HG03457 (cell line): ENCODE results near the gene KIAA1549.

ENCODE experiments used
- ATAC-seq: cut with Tn5 transposase; IDR thresholded peaks from one replicate; pipeline ENCODE4 v1.9.1; 2021; ENCODE audit warnings: moderate number of reproducible peaks; ENCODE audit not compliant: unreplicated experiment

KIAA1549 gene

DNA sequence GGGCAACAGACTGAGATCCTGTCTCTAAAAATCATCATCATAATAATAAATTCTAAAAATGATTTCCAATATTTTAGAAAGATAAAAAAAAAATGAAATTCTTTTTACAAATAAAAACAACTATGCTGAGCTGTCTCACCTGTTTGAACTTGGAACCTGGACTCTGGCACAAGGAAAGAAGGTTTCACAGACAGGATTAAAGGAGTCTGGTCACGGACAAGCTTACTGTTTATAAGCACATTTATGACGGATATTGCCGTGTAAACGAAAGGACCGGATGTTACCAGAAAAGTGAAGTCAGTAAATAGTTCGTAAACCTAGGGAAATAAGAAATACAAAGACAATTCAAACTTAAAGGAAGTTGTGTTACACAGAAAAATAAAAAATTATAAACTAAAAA, 70.2 kb downstream of the KIAA1549 start:
- ATAC-seq = no peak

DNA sequence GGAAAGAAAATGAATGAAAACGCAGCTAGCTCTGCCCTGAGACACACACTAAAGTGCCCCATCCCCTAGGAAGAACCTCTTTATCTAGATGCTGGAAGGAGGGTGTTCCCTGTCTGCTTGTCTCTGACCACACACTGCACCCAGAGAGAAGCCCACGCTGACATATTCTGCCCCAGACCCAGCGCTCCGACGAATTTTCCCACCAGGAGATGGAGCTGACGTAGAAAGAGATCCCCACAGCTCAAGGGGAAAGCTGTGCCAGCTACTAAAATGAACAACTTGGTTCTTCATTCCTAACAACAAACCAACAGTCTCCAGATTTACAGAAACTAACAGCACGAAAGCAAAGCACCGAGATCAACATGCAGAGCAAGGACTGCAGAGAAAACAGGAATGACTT, 73.3 kb downstream of the KIAA1549 start:
- ATAC-seq = no peak

DNA sequence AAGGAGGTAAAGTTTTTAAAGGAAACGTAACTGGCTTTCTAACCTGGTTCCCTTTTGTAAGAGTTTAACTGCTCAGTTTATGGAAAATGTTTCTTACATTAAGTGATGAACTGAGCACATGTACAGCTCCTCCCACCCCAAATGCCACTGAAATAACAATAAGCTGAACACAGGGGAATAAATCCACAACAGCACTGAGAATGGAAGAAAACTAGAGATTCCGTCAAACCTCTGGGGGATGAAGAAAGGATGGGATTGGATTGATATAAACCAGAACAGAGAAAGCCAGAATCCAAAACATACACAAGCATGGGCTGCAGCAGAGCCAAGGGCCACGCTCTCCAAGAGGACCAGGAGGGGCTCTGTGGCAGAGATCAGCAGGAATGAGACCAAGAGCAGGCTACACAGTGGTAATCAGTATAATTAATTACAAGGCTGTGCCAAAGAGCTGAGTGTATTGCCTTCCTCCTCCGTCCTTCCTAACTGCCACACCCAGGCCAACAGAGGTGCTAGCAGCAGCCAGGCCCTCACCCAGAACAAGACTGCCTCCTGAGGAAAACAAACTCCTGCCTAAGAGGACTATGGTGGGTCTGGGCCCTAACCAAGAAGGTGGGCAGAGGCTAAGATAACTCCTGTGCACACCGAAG, 73.9 kb downstream of the KIAA1549 start:
- ATAC-seq = no peak

DNA sequence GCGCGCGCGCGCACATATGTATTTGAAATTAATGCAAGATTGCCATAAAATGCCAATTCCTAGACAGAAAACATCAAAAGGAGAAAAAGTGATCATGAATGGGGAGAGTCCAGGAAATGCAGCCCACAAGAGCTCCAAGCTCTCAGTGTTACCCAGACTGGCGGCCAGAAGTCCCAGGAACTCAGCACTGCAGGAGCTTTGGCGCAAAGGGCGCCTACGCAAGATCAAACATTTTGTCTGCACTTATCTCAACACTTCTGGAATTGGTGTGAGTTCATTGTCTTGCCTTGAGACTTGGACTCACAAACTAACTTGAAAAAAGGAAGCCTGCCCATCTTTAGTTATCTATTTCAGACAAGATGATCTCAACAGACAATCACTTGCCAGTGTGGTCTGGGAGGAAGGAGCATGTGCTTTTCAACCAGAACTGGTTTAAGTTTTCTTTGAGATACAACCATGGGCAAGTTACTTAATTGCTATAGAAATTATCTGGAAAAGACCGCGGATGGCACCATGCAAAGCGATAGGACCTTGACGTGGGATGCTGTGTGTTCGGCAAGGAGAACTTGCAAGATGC, 77.2 kb downstream of the KIAA1549 start:
- ATAC-seq = no peak

DNA sequence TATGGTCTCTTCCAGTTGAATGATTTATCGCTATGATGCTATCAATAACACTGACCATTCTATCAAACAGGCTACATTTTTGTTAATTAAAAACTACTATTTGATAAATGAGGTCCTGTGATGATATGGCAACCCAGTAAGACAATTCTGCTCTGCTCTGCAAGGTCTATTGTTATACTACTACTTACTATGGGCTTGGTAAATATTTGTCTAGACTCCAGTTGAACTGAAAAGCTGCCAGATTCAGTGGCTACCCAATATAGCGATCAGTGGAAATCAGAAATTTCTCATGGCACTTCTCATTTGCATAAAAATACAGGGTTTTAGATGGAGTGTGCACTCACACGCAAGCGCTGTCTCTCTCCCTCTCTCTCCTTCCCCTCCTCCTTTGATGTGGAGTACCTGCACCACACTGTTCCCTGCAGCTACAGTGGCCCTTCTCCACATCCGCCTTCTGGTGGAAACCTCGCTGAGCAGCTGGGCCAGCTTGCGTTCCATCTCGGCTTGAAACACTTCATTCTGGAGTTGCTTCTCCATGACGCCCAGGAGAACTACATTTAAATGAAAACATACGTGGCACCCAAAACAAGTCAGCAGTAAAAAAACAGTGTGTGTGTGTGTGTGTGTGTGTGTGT, 77.9 kb downstream of the KIAA1549 start:
- ATAC-seq = no peak

DNA sequence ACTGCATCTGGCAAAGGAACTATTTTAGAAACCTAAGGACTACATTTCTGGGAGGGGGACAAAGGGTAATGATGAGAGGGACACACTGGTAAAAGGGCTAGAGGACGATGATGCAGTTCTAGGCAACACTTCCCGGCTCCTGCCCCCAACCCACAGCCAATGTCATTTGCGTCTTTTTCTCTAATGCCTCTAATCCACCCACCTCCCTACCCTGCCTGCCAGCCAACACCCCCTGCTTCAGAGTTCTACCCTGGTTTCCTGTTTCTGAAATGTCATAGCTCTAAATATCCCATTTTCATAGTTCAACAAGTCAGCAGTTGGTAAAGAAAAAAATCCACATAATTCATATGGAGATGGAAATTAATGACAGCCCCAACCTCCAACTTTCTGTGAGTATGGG, 79.0 kb downstream of the KIAA1549 start:
- ATAC-seq = no peak

DNA sequence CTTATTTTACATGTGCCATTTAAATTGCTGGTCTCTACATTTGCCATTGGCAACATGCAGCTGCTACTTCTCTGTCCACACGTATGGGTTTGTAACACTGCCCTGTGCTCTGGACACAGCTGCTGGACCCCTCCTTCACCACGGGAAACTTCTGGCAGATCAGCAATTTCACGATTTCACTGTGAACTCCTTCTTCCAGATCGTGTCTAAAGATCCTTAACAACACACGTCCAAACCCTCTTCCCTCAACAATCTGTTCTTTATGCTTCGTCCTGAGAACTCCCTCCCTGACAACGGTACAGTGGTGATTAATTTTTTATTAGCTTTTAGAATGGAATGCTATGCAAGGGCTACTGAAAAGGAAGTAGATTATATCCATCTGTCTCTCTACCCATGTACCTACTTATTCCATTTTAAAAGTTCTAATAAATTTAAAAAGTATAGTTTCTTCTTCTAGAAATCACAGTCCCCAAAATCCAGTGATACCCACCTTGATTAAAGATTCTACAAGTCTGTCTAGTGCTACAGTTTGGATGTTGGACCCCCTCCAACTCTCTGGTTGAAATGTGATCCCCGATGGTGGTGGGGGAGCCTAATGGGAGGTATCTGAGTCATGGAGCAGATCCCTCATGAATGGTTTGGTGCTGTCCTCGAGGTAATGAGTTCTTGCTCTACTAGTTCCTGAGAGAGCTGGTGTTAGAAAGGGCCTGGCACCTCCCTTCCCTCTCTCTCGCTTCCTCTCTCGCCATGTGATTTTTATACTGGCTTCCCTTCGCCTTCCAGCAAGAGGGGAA, 81.0 kb downstream of the KIAA1549 start:
- no peak for ATAC-seq

DNA sequence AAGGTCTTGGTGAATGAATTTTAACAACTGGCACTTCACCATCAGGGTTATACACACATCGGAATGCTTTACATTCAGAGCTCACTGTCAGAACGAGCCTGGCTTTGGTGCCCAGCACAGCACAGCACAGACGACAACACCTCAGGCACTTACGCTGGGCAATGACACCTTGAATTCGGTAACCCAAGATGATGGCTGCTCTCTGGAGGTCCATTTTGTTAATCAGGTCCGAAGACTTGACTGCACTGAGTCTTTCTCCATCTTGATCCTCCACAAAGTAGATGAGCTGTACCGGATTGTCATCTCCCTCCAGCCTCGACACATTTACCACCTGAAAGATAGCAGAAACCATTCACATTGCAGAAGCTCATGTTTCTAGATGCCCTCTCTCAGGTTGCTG, 82.4 kb downstream of the KIAA1549 start:
- no peak for ATAC-seq

DNA sequence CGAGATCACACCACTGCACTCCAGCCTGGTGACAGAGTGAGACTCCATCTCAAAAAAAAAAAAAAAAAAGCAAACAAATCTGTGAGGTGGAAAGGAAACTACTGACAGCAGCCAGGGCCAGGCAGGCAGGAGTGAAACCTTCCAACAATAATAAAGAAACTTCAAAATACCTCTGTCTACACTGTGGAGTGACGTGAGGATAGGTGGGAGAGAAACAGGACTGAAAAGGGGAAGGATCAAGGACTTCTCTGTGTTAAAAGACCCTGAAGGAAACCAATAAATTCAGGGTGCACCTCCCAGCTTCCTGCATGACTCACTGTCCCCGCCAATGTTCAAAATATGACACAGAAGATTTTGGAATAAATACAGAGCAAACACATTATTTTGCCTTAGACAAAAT, 82.9 kb downstream of the KIAA1549 start:
- no peak for ATAC-seq

DNA sequence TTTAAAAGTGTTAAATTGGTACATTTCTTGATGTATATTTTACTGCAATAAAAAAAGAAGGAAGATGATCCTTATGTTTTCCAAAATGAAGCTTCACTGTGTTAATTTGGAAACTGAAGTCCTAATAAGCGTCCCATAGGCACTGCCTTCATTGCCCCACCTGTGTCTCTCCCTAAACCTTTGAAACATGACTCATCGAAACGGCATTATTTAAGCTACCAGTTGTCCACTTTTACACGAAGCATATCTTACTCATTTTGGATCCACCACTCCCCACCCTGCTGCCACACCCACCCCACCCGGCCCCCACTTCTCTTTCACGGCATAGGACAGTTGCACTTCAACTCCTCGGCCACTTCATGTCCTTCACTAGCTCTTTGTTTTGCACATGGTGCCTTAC, 85.5 kb downstream of the KIAA1549 start:
- no peak for ATAC-seq

DNA sequence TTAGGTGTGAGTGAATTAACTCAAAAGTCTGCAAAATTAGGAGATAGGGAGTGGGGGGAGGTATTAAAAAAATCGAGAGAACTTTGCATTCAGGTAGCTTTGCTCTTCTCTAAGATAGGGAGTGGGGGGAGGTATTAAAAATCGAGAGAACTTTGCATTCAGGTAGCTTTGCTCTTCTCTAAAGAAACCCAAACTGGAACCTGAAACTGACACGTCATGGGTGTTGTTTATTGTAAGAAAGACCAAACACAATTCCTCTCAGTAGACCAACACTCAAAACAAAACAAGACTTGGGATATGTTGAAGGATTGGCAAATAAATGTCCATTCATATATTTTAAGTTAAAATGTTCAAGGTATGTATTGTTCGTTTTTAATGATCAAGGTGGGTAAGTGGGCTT, 87.9 kb downstream of the KIAA1549 start:
- ATAC-seq = no peak

DNA sequence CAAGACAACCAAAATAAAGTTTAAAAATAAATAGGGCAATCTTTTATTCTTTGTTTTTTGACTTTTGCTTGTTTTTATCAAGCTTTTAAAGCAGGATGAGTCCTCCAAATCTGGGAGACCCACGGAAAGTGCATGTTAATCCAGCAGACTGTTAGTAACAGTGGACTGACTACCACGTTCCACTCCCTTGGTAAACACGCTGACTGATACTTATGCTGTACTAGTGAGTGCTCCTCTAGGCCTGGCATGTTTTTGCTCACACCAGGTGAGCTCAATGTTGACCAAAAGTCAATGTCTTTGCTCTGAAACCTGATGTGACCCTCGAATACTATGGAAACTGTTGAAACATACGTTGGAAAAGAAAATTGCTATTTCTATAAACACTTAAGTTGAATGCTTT, 88.4 kb downstream of the KIAA1549 start:
- ATAC-seq = no peak

DNA sequence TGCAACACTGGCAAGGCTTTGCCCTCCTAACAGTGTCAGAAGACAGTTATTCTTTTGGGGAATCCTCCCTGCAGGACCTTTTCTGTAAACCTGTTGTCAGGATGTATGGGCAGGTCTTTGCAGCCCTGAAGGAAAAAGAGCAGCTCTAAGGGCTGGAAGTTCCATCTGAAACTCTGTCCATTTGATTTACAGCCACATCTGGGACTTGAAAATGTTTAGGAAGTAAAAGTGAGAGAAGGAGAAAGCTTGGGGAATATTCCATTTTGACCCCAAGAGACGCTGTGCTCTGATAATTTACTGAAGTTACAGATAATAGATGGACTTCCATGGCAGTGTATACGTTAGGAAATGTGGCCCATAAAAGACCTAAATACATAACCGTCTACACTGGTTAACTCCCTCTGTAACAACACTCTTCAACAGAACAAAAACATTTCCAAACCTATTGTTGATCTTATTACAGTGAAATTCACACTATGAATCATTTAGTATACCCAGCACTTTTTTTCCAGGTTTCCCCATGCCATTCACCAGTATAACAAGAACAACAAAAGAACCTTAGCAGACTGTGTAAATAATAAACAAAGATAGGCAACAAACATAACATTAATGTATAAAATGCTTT, 89.1 kb downstream of the KIAA1549 start:
- ATAC-seq = no peak

DNA sequence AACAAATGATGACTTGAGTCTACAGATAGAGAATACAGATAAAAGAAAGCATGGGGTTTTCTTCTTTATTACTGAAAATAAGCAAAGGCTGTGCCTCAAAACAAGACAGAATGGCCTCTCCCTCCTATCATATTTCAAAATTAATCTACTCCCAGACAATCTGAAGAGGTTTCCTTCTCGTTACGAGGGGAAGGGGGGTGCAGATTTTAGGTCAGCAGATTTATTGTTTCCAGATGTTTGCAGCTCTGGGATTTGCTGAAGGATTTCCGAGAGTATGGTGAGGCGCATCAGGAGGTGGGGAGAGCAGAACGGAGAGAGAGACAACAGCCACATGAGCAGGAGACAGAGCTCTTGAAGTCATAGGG, 89.8 kb downstream of the KIAA1549 start:
- ATAC-seq = no peak

DNA sequence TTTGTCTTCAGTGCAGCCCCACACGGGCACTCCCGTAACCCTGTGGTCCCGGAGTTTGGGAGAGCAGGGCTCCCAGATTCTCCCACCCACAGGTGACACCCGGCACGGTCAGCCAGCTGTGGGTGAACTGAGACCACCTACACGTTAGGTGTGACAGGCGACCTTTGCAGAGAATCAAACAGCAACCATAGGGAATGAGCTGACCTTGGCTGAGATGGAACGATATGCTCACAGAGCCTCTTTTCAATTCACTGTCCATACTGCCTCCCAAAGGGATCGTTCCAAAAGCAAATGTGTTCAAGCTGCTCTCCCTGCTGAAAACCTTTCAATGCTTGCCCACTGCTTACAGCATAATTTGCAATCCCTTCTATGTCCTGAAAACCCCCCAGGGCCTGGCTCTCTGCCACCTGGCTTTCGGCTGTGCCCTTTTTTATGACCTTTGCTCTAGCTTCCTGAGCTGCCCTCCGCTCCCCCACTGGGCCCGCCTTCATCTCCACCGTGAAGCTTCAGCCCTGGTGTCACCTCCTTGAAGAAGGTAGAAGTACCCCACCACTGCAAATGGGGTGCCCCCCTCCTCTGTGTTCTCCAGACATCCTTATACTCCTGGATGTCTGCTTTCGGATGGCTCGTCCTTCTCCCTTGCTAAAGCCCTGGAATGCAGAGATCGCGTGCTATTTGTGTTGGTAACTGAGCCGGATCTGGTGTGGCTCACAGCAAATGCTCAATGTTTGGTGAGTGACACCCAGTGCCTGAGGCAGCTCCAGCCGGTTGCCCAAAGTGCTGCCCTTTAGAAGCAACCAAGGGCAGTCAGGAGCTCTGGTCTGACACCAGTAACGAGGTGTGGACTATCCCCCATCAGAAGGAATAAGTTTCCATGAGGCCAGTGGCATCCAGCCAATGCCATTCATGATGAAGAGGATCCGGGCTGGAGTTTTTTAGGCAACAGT, 90.4 kb downstream of the KIAA1549 start:
- ATAC-seq = no peak

DNA sequence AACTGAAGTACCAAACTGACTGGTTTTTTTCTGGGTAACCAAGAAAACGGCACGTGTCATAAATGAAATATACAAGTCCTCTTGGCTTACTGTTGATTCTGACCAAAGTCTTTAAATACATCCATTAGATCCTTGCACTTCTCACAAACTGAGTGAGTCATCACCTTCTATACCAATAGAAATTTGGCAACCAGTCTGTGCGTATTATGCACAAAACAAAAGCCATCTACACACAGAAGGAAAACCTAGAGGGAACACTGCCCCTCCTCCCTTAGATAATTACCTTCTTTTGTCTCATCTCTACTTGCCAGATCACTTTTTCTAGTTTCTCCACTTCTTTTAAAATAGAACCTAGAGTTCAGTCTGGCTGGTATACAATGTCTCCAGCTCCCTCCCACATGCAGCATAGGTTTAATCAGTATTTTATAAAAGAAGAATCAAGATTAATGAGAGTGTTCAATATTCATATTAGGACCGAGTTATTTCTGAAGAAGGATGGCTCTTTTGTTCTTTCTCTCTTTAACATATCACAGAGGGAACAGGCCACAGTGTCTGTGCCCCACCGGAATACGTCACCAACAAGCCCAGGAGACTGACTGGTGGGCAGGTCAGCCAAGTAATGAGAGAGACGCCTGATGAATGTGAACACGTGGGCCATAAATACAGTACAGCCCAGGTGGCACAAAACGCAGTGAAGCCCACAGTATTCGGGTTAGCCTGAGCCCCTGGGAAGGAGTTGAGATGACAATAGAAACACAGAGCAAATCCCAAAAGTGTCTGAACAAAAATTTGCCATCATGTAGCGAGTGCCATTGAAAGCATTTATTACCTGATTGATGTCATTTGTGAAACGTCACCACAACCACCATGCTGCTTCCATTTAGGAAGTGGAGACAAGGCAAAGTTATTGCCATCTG, 91.3 kb downstream of the KIAA1549 start:
- no peak for ATAC-seq

DNA sequence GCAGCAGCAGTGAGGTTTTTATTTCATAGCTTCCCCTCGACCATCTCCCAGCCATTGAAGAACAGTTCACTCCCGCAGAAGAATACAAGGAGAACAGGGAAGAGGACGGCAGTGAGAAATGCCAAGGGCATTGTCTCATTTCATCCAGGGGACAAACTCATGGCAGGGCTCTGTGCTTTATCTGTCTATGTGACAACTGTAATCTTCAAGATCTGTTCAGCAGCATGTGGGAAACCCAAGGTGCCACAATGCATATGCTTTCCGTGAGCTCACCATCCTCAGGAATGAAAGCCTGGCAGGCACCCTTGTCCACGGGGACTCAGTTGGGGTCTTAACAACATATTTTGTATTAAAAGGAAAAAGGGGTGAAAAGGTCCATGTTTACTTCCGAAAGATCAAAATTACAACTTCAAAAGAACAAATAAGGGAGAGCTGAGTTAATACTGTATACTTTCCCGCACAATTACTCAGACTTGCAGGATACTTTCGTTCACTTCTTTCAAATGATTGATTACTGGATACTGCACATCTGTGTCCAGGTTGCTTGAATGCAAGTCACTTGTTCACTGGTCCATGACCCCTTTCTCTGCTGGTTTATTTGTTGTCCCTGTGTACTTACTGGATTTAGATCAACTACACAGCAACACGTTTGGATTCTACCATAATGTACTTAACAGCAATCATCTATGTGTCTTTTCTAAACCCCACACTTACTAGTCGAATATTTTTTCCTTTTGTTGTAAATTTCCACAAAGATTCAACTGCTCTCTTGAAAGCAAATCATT, 93.1 kb downstream of the KIAA1549 start:
- no peak for ATAC-seq

DNA sequence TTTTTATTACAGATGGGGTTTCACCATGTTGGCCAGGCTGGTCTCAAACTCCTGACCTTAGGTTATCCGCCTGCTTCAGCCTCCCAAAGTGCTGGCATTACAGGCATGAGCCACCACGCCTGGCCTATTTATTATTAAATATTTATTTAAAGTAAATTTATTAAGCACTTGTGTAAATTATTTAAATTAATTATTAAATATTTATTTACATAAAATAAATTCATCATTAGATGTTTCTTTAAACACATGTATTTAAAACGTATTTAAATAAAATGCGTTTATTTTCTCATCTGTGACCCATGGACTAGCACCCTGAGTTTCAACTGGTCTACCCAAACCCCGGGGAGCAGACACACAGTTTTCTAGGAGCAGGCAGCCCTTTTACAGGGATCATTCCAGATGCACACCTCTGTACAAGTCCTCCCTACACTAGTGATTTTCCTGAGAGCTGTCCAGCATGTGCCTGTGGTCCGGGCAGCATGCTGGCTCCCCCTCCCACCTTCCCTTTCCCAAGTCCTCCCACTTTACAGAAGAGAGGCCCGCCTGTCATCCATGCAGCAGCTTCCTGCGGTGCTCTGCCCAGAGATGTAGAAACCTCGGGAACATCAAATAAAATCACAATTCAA, 94.0 kb downstream of the KIAA1549 start:
- no peak for ATAC-seq
